Omental fat pad (tissue), 4 donors: ENCODE data around the gene HPS5. TPM values are rescaled to one million over a fixed set of nuclear protein-coding genes. Genes with fewer than 3 reads are reported as not detected.
"Not testable (repeated sequence)": the region's sequence is repeated elsewhere in the genome, so short reads cannot be mapped to it uniquely, and the experiment has no call there.

Experiments used
- ATAC-seq: fragments of 150-250 bp; one replicate; pipeline ENCODE4 v1.9.1; 2016; ENCODE audit warnings: mild to moderate bottlenecking, moderate library complexity; ENCODE audit not compliant: low FRiP score
- DNase-seq: peaks from one replicate; pipeline ENCODE4 v3.0.0-alpha.2; 2019; ENCODE audit warnings: low spot score
- CTCF ChIP-seq, 3 donors: fragments of 450-650 bp; IDR thresholded peaks; one replicate each; pipeline ENCODE4 v1.5.1; 2016 to 2017; ENCODE audit warnings: antibody characterized with exemption in 3 of 3, mild to moderate bottlenecking in 3 of 3, moderate library complexity in 2 of 3
- total RNA-seq, 4 donors: library from RNA; depleted of rRNA; stranded (reverse); fragments of >200 nt; gene quantifications; one replicate each; pipeline ENCODE4 v1.1.0, GENCODE V29; 2016

The HPS5 gene
- total RNA-seq, 4 donors from 2014 or later = 23.0 to 66.0 (median 24.1) TPM

GRCh38 chr11:18271206-18271605 lies 50.7 kb downstream of the HPS5 start:
- ATAC-seq (no peak), DNase-seq (no peak)
- TF ChIP-seq CTCF (IDR thresholded peaks at IDR 0.05) = no peak

- no peak for ATAC-seq
- no peak for DNase-seq
- no peak for TF ChIP-seq CTCF (IDR thresholded peaks at IDR 0.05)
These were observed 51.8 kb downstream of the HPS5 start for GRCh38 chr11:18270102-18270501.

- DNase-seq, ATAC-seq: not testable (repeated sequence)
These were observed 52.7 kb downstream of the HPS5 start for GRCh38 chr11:18269252-18269651.

- DNase-seq, ATAC-seq: not testable (repeated sequence)
These were observed 54.4 kb downstream of the HPS5 start for GRCh38 chr11:18267335-18268133.

GRCh38 chr11:18265949-18266348 lies 56.0 kb downstream of the HPS5 start, which contains the start of gene SAA1:
SAA1 (plus strand) TSS chr11:18266264; CDS start chr11:18266888, 624 bp downstream.
- peak; percentile 42 for ATAC-seq
- no peak for DNase-seq
- no peak for TF ChIP-seq CTCF (IDR thresholded peaks at IDR 0.05)

- ATAC-seq (no peak), DNase-seq (no peak)
- no peak for TF ChIP-seq CTCF (IDR thresholded peaks at IDR 0.05)
These were observed 57.0 kb downstream of the HPS5 start for GRCh38 chr11:18264677-18265555.

- DNase-seq (no peak), ATAC-seq (no peak)
- TF ChIP-seq CTCF (IDR thresholded peaks at IDR 0.05) = no peak
These were observed 57.9 kb downstream of the HPS5 start for GRCh38 chr11:18264035-18264434.

GRCh38 chr11:18262681-18263350 lies 59.1 kb downstream of the HPS5 start:
- DNase-seq, ATAC-seq: not testable (repeated sequence)
